HepG2 (cell line): Measurements from ENCODE around the gene S100A16. TPM values are rescaled to one million over a fixed set of nuclear protein-coding genes. Genes with fewer than 3 reads are reported as not detected.
A peak's percentile ranks its signal among the peaks of the same experiment; 100 is the strongest.

Source experiments
- ASH2L ChIP-seq: fragments of 300-600, 200-600 bp; sonication (generic); IDR thresholded peaks from 2 replicates; pipeline ENCODE4 v1.7.0; 2017; ENCODE audit warnings: low read depth, mild to moderate bottlenecking, moderate library complexity, mixed read lengths, low read length; ENCODE audit not compliant: insufficient read length
- EP300 ChIP-seq, 3 experiments: sonication (generic) in 1 of 3; formaldehyde crosslinking in 1 of 3; IDR thresholded peaks; 2 replicates each; pipeline versions ENCODE4 v1.5.1 to v1.6.1; 2011 to 2020; ENCODE audit warnings: low read depth in 2 of 3, low read length in 2 of 3, borderline replicate concordance in 1 of 3, improper control_type of control experiment in 1 of 3, mild to moderate bottlenecking in 1 of 3, missing genetic modification reagents in 1 of 3, moderate library complexity in 1 of 3
- HOXA5 ChIP-seq: sonication (generic); formaldehyde crosslinking; IDR thresholded peaks from 2 replicates; pipeline ENCODE4 v1.4.0; 2020; ENCODE audit warnings: missing genetic modification reagents
- JDP2 ChIP-seq: sonication (generic); formaldehyde crosslinking; IDR thresholded peaks from 2 replicates; pipeline ENCODE4 v1.8.1; 2022; ENCODE audit warnings: missing genetic modification reagents, borderline replicate concordance
- JUN ChIP-seq: sonication (generic); formaldehyde crosslinking; IDR thresholded peaks from 2 replicates; pipeline ENCODE4 v1.4.0; 2020; ENCODE audit warnings: mild to moderate bottlenecking, missing genetic modification reagents
- KLF16 ChIP-seq, 2 experiments: sonication (generic) in 1 of 2; formaldehyde crosslinking in 1 of 2; IDR thresholded peaks; 2 replicates each; pipeline versions ENCODE4 v1.6.1 to v1.8.0; 2016 to 2023; ENCODE audit warnings: missing genetic modification reagents in 2 of 2, missing compliant biosample characterization in 1 of 2
- MEIS1 ChIP-seq: sonication (generic); formaldehyde crosslinking; IDR thresholded peaks from 2 replicates; pipeline ENCODE4 v1.9.0; 2021; ENCODE audit warnings: mild to moderate bottlenecking, missing genetic modification reagents, moderate library complexity, borderline replicate concordance
- NR2C2 ChIP-seq: sonication (generic); formaldehyde crosslinking; IDR thresholded peaks from 2 replicates; pipeline ENCODE4 v1.4.0; 2020; ENCODE audit warnings: missing genetic modification reagents, mild to moderate bottlenecking, moderate library complexity, borderline replicate concordance
- NR2F2 ChIP-seq: IDR thresholded peaks from 2 replicates; pipeline ENCODE4 v1.6.1; 2012; ENCODE audit warnings: low read depth, inconsistent platforms, borderline replicate concordance
- SAP130 ChIP-seq: IDR thresholded peaks from 2 replicates; pipeline ENCODE4 v1.6.1; 2016; ENCODE audit warnings: low read depth
- SOX13 ChIP-seq, 3 experiments: fragments of 450-650 bp in 1 of 3; sonication (generic) in 1 of 3; formaldehyde crosslinking in 1 of 3; IDR thresholded peaks in 2 of 3; conservative IDR thresholded peaks in 1 of 3; 2 replicates each; pipeline versions ENCODE4 v1.5.0 to v1.6.1; 2016 to 2020; ENCODE audit warnings: antibody characterized with exemption in 1 of 3, mild to moderate bottlenecking in 1 of 3, missing compliant biosample characterization in 1 of 3, missing genetic modification reagents in 1 of 3, moderate library complexity in 1 of 3
- SRSF1 ChIP-seq: fragments of 200-400 bp; formaldehyde crosslinking; optimal IDR thresholded peaks from 2 replicates; pipeline ENCODE3; 2017; ENCODE audit warnings: mild to moderate bottlenecking, low read depth, low read length, moderate library complexity
- TBL1XR1 ChIP-seq: fragments of 150-350 bp; IDR thresholded peaks from 2 replicates; pipeline ENCODE4 v1.6.1; 2014; ENCODE audit warnings: borderline replicate concordance, low read length; ENCODE audit not compliant: partially characterized antibody
- YY1 ChIP-seq: IDR thresholded peaks from 2 replicates; pipeline ENCODE4 v1.6.1; 2011; ENCODE audit warnings: low read length, low read depth, moderate library complexity, mild to moderate bottlenecking; ENCODE audit not compliant: insufficient read depth, insufficient replicate concordance
- ZNF598 ChIP-seq: sonication (generic); formaldehyde crosslinking; IDR thresholded peaks from 2 replicates; pipeline ENCODE4 v1.5.1; 2020; ENCODE audit warnings: mild to moderate bottlenecking, missing genetic modification reagents, borderline replicate concordance
- ZNF800 ChIP-seq: sonication (generic); formaldehyde crosslinking; IDR thresholded peaks from 2 replicates; pipeline ENCODE4 v1.4.0; 2020; ENCODE audit warnings: missing genetic modification reagents
- ZSCAN20 ChIP-seq: sonication (generic); formaldehyde crosslinking; IDR thresholded peaks from 2 replicates; pipeline ENCODE4 v1.4.0; 2020; ENCODE audit warnings: missing genetic modification reagents, mild to moderate bottlenecking, borderline replicate concordance
- ZSCAN29 ChIP-seq: sonication (generic); formaldehyde crosslinking; conservative IDR thresholded peaks from 2 replicates; pipeline ENCODE4 v1.4.0; 2020; ENCODE audit warnings: mild to moderate bottlenecking, missing genetic modification reagents
- polyA plus RNA-seq, 8 experiments: library from polyadenylated mRNA; depleted of rRNA in 3 of 8; stranded (reverse) in 7 of 8; unstranded in 1 of 8; fragments of >200 nt; fragmentation: Illumina TruSeq in 4 of 8; extraction: Trizol in 4 of 8; gene quantifications; 2 replicates each; pipeline versions ENCODE4 v1.2.1 to v1.2.3, GENCODE V29; 2011 to 2016; ENCODE audit warnings: low read depth in 4 of 8, missing spikeins in 1 of 8, mixed read lengths in 1 of 8; ENCODE audit not compliant: insufficient read depth in 1 of 8
- total RNA-seq, 5 experiments: library from RNA; depleted of rRNA; stranded (reverse); fragments of >200 nt; fragmentation: Illumina TruSeq; extraction: Trizol; gene quantifications; 2 replicates each; pipeline ENCODE4 v1.2.3, GENCODE V29; 2016; ENCODE audit warnings: low read depth in 1 of 5
- TF ChIP-seq, protein P1 (sequence below): sonication (generic); formaldehyde crosslinking; IDR thresholded peaks from 2 replicates; pipeline ENCODE4 v1.5.0; 2020; ENCODE audit warnings: missing genetic modification reagents, mild to moderate bottlenecking, borderline replicate concordance
- TF ChIP-seq, protein P2 (sequence below): sonication (generic); formaldehyde crosslinking; IDR thresholded peaks from 2 replicates; pipeline ENCODE4 v1.4.0; 2020; ENCODE audit warnings: low read depth, missing genetic modification reagents
- TF ChIP-seq, protein P3 (sequence below): fragments of 450-650 bp; IDR thresholded peaks from 2 replicates; pipeline ENCODE4 v1.6.1; 2016

Gene S100A16
- total and polyA plus RNA-seq, 2 of the 13 experiments (the other 11 are each of a cell fraction or from before 2014, with no cell fraction given): 46.0 to 195 TPM

DNA sequence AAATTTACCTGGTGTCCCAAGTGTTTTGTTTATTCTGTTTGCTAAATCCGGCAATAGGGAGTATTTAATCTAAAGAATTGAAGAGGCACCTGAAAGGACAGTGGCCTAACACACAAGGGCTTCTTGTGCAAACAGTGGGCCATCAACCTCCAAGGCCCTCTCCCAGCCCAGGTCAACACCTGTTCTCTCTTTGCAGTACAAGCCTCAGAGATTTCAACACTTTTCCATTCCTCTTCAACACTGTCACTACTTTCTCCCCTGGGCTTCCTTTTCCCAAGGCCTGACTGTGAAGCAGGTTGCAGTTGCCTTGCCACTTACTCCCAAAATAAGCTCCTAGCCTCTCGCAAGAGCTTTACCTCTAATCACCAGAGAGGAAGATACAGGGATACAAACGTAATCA lies 42.4 kb upstream of the S100A16 start (continued):
- TF ChIP-seq EP300 (IDR thresholded peaks at IDR 0.05; ENCODE audit: low read depth in 2 of 2, low read length in 2 of 2): no peak
- no peak for TF ChIP-seq EP300 (CRISPR knock-in tag; IDR thresholded peaks at IDR 0.05; ENCODE audit: borderline replicate concordance)
- TF ChIP-seq NR2F2: 0 out of 2 replicates have a peak, but pooled peaks have one; percentile 22
- no peak for TF ChIP-seq ZSCAN29 (CRISPR knock-in tag)
- TF ChIP-seq, protein P1, sequence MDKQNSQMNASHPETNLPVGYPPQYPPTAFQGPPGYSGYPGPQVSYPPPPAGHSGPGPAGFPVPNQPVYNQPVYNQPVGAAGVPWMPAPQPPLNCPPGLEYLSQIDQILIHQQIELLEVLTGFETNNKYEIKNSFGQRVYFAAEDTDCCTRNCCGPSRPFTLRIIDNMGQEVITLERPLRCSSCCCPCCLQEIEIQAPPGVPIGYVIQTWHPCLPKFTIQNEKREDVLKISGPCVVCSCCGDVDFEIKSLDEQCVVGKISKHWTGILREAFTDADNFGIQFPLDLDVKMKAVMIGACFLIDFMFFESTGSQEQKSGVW: no peak
- TF ChIP-seq, protein P2, sequence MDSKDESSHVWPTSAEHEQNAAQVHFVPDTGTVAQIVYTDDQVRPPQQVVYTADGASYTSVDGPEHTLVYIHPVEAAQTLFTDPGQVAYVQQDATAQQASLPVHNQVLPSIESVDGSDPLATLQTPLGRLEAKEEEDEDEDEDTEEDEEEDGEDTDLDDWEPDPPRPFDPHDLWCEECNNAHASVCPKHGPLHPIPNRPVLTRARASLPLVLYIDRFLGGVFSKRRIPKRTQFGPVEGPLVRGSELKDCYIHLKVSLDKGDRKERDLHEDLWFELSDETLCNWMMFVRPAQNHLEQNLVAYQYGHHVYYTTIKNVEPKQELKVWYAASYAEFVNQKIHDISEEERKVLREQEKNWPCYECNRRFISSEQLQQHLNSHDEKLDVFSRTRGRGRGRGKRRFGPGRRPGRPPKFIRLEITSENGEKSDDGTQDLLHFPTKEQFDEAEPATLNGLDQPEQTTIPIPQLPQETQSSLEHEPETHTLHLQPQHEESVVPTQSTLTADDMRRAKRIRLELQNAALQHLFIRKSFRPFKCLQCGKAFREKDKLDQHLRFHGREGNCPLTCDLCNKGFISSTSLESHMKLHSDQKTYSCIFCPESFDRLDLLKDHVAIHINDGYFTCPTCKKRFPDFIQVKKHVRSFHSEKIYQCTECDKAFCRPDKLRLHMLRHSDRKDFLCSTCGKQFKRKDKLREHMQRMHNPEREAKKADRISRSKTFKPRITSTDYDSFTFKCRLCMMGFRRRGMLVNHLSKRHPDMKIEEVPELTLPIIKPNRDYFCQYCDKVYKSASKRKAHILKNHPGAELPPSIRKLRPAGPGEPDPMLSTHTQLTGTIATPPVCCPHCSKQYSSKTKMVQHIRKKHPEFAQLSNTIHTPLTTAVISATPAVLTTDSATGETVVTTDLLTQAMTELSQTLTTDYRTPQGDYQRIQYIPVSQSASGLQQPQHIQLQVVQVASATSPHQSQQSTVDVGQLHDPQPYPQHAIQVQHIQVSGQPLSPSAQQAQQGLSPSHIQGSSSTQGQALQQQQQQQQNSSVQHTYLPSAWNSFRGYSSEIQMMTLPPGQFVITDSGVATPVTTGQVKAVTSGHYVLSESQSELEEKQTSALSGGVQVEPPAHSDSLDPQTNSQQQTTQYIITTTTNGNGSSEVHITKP: no peak
- TF ChIP-seq JUN (CRISPR knock-in tag): no peak
- TF ChIP-seq YY1: no peak
- TF ChIP-seq ZNF598 (CRISPR knock-in tag): no peak
- peak; percentile 41; the same call in 1 of the 2 replicates for TF ChIP-seq SAP130 (CRISPR knock-in tag)
- no peak for TF ChIP-seq TBL1XR1
- TF ChIP-seq HOXA5 (CRISPR knock-in tag): no peak
- TF ChIP-seq ASH2L: no peak
- TF ChIP-seq SRSF1: no peak
- TF ChIP-seq JDP2: no peak
- TF ChIP-seq MEIS1 (CRISPR knock-in tag): no peak
- no peak for TF ChIP-seq NR2C2 (CRISPR knock-in tag)
- no peak for TF ChIP-seq ZSCAN20 (CRISPR knock-in tag)
- TF ChIP-seq SOX13 (IDR thresholded peaks at IDR 0.05): no peak
- peak in 1 of 2 experiments; percentile 18; a peak in 1 of 4 replicates for TF ChIP-seq SOX13 (CRISPR knock-in tag; conservative IDR thresholded peaks at IDR 0.05 in 1 of 2, IDR thresholded peaks at IDR 0.05 in 1 of 2)
- TF ChIP-seq ZNF800: no peak
- no peak for TF ChIP-seq KLF16 (CRISPR knock-in tag; IDR thresholded peaks at IDR 0.05)
- TF ChIP-seq, protein P3, sequence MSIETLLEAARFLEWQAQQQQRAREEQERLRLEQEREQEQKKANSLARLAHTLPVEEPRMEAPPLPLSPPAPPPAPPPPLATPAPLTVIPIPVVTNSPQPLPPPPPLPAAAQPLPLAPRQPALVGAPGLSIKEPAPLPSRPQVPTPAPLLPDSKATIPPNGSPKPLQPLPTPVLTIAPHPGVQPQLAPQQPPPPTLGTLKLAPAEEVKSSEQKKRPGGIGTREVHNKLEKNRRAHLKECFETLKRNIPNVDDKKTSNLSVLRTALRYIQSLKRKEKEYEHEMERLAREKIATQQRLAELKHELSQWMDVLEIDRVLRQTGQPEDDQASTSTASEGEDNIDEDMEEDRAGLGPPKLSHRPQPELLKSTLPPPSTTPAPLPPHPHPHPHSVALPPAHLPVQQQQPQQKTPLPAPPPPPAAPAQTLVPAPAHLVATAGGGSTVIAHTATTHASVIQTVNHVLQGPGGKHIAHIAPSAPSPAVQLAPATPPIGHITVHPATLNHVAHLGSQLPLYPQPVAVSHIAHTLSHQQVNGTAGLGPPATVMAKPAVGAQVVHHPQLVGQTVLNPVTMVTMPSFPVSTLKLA: no peak
